Osteocyte (in vitro differentiated cells): ENCODE measurements around the gene LRBA. TPM values are rescaled to one million over a fixed set of nuclear protein-coding genes. Genes with fewer than 3 reads are reported as not detected.
A peak's percentile ranks its signal among the peaks of the same experiment; 100 is the strongest.

ENCODE experiments used
- DNase-seq: peaks from one replicate; pipeline ENCODE4 v3.0.0; 2021; ENCODE audit warnings: mixed read lengths; ENCODE audit not compliant: unreplicated experiment; ENCODE audit errors: extremely low spot score
- H3K27ac Mint-ChIP-seq: one replicate; pipeline ENCODE4 v1.8.0; 2021; ENCODE audit warnings: mild to moderate bottlenecking, mixed read lengths; ENCODE audit not compliant: unreplicated experiment
- H3K27me3 Mint-ChIP-seq: one replicate; pipeline ENCODE4 v1.8.0; 2021; ENCODE audit warnings: mixed read lengths; ENCODE audit not compliant: unreplicated experiment
- H3K36me3 Mint-ChIP-seq: one replicate; pipeline ENCODE4 v1.8.0; 2021; ENCODE audit warnings: mixed read lengths; ENCODE audit not compliant: unreplicated experiment
- H3K4me1 Mint-ChIP-seq: one replicate; pipeline ENCODE4 v1.8.0; 2021; ENCODE audit warnings: mixed read lengths; ENCODE audit not compliant: unreplicated experiment
- H3K4me3 Mint-ChIP-seq: one replicate; pipeline ENCODE4 v1.8.0; 2021; ENCODE audit warnings: mild to moderate bottlenecking, moderate library complexity, mixed read lengths; ENCODE audit not compliant: unreplicated experiment
- H3K9me3 Mint-ChIP-seq: one replicate; pipeline ENCODE4 v1.8.0; 2021; ENCODE audit warnings: mixed read lengths; ENCODE audit not compliant: unreplicated experiment
- total RNA-seq: library from RNA; stranded (reverse); gene quantifications from 2 replicates; pipeline ENCODE4 v1.2.1, GENCODE V29; 2021
- TF ChIP-seq, protein P1 (sequence below): fragments of 200-600 bp; sonication (generic); IDR thresholded peaks from 2 replicates; pipeline ENCODE4 v1.5.0; 2021; ENCODE audit warnings: antibody characterized with exemption, mild to moderate bottlenecking, moderate library complexity

Gene LRBA
- total RNA-seq, 1 donor from 2014 or later = 40.8 TPM

DNA sequence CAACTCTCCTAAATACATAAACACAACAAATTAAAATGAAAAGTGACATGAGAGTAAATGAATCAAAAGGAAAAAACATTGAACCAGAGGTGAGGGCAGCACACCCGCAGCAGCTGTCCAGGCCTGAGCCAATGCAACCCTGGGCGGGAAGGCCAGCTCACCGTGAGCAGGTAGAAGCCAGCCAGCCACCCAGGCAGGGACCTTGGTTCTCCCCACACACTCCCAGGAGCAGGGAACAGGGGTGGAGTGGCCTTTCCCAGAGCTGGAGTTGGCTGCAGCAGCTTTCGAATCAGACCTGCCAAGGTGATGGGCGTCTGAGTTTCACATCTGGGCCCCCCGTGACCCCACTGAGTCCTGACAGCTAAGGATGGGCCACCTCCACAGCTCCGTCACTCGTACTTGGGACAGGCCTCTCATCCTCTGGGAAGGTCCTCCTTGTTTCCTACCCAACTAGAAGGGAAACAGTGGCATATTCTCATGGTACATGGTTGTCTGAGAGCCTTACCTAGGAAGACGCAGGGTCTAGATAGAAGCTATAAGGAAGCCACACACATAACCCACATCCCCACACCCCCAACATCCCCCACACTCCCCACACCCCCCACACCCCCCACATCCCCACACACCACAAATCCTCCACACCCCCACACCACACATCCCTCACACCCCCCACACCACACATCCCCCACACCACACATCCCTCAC is 764.6 kb downstream of the LRBA start:
- no peak for DNase-seq
- Mint-ChIP-seq H3K36me3 (peaks cover 38% of the 10 kb centered on the region), H3K27ac (peak overlapping the region; percentile 23), H3K9me3 (no peaks in the 10 kb centered on the region), H3K27me3 (no peaks in the 10 kb centered on the region), H3K4me1 (peaks cover 16% of the 10 kb centered on the region), H3K4me3 (no peak overlapping the region)
- TF ChIP-seq, protein P1, sequence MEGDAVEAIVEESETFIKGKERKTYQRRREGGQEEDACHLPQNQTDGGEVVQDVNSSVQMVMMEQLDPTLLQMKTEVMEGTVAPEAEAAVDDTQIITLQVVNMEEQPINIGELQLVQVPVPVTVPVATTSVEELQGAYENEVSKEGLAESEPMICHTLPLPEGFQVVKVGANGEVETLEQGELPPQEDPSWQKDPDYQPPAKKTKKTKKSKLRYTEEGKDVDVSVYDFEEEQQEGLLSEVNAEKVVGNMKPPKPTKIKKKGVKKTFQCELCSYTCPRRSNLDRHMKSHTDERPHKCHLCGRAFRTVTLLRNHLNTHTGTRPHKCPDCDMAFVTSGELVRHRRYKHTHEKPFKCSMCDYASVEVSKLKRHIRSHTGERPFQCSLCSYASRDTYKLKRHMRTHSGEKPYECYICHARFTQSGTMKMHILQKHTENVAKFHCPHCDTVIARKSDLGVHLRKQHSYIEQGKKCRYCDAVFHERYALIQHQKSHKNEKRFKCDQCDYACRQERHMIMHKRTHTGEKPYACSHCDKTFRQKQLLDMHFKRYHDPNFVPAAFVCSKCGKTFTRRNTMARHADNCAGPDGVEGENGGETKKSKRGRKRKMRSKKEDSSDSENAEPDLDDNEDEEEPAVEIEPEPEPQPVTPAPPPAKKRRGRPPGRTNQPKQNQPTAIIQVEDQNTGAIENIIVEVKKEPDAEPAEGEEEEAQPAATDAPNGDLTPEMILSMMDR = no peak

DNA sequence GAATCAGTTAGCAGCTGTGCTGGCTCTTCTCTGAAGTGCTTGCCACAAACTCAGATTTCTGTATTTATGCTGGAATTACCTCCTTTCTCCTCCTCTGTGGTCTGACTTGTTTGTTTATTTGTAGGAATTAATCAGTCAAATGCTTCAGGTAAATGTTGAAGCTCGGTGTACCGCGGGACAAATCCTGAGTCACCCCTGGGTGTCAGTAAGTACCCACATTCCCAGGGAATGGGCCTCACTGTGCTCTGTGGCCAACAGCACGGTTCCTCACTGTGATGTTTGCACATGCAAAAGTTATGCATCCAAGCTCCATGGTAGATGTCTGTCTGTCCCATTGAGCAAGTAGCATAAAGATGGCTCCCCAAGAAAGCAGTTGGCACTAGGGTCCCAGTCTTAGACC is 766.9 kb downstream of the LRBA start:
- no peaks in the 10 kb centered on the region for H3K27me3 Mint-ChIP-seq
- TF ChIP-seq, protein P1 = no peak
- DNase-seq = no peak
- no peak overlapping the region for H3K27ac Mint-ChIP-seq
- H3K4me3 Mint-ChIP-seq = no peak overlapping the region
- H3K36me3 Mint-ChIP-seq = peaks cover 24% of the 10 kb centered on the region
- H3K9me3 Mint-ChIP-seq = no peaks in the 10 kb centered on the region
- peaks cover 35% of the 10 kb centered on the region for H3K4me1 Mint-ChIP-seq

DNA sequence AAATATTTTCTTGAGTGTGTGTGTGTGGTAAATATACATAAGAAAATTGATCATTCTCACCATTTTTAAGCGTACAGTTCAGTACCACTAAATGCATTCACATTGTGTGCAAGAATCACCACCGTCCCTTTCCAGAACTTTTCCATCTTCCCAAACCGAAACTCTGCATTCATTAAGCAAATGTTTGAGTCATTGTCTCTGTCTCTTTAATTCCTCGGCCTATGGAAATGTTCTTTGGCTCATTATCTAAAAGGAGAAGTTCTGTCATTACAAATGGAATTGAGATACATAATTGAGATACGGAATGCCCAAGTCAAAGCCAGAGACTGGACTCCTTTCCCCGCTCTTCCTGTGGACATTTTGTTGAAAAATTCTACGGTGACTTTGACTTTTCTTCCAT is 767.9 kb downstream of the LRBA start:
- H3K36me3 Mint-ChIP-seq = peaks cover 20% of the 10 kb centered on the region
- H3K27me3 Mint-ChIP-seq = no peaks in the 10 kb centered on the region
- H3K4me3 Mint-ChIP-seq = no peak overlapping the region
- TF ChIP-seq, protein P1 = no peak
- DNase-seq = no peak
- H3K4me1 Mint-ChIP-seq = peaks cover 42% of the 10 kb centered on the region
- peak overlapping the region; percentile 1 for H3K27ac Mint-ChIP-seq
- H3K9me3 Mint-ChIP-seq = no peaks in the 10 kb centered on the region

DNA sequence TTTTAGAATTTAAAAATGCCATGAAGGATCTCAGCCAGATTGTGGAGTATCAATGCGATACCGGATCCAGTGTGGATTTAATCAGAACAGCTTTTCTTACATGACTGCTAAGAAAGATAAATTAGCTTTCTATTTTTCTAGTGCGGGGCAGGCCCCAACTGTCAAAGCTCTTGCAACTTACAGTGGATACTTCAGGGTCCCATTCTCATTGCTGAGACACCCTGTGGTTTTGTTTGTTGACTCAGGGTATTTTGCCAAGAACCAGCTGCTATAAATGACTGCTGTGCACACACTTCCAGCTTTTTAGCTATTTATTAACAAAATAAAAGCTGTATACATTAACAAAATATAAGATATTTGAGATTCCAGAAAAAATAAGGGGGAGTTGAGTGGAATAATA is 770.5 kb downstream of the LRBA start:
- no peak for DNase-seq
- Mint-ChIP-seq H3K4me3 (peak overlapping the region; percentile 28), H3K27me3 (no peaks in the 10 kb centered on the region), H3K27ac (peak overlapping the region; percentile 84), H3K4me1 (peaks cover 49% of the 10 kb centered on the region), H3K36me3 (peaks cover 20% of the 10 kb centered on the region), H3K9me3 (no peaks in the 10 kb centered on the region)
- TF ChIP-seq, protein P1 = no peak

DNA sequence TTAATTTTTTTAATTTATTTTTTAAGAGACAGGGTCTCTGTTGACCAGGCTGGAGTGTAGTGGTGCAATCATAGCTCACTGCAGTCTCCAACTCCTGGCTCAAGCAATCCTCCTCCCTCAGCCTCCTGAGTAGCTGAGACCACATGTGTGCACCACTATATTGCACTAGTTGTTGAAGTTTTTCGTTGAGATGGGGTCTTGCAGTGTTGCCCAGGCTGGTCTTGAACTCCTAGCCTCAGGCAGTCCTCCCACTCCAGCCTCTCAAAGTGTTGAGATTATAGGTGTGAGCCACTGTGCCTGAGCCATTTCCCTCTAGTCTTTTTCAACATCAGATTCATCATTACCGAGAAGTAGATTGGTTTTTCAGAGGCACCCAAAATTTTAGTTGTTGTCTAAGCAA is 771.2 kb downstream of the LRBA start:
- H3K27ac Mint-ChIP-seq = peak overlapping the region; percentile 84
- peaks cover 56% of the 10 kb centered on the region for H3K4me1 Mint-ChIP-seq
- peaks cover 17% of the 10 kb centered on the region for H3K36me3 Mint-ChIP-seq

More for the DNA sequence above, 771.2 kb downstream of the LRBA start:
- Mint-ChIP-seq H3K27me3 (no peaks in the 10 kb centered on the region), H3K4me3 (no peak overlapping the region), H3K9me3 (no peaks in the 10 kb centered on the region)
- DNase-seq = no peak
- TF ChIP-seq, protein P1 = no peak
